ENCODE measurements around the gene KNDC1.

DNA sequence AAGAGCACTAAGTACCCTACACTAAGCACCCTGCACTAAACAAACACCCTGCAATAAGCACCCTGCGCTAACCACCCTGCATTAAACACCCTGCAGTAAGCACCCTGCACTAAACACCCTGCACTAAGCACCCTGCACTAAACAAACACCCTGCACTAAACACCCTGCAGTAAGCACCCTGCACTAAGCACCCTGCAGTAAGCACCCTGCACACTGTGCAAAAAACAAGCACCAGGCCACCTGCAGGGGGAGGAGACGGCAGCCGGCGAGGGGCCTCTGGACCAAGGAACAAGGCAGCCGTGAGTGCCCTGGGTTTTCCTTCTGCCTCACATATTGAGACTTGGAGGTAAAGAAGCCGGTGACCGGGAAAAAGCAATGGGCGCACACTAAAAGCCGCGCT lies 30.2 kb downstream of the KNDC1 start:
- no peak for TF ChIP-seq POLR2A (IDR thresholded peaks at IDR 0.05; ENCODE audit: low read length)
- no peak for TF ChIP-seq GATA1 (IDR thresholded peaks at IDR 0.05; ENCODE audit: low read depth, low read length)

Measured in erythroblast (primary cell).